CD4-positive, alpha-beta T cell (primary cell): ENCODE measurements around the gene CLCN6. TPM values are rescaled to one million over a fixed set of nuclear protein-coding genes. Genes with fewer than 3 reads are reported as not detected.

ENCODE experiments used
- ATAC-seq: fragments of 200-7000 bp; cut with Tn5 transposase; one replicate; pipeline ENCODE4 v1.10.0; 2022; ENCODE audit warnings: mild to moderate bottlenecking; ENCODE audit not compliant: poor library complexity
- CTCF ChIA-PET: fragments of 350-600 bp; sonication (Branson Sonifier 250); formaldehyde crosslinking; loops from one replicate; lab custom pipeline; 2021; ENCODE audit warnings: antibody characterized with exemption, inconsistent platforms; lab: Charles Lee
- POLR2A ChIA-PET: fragments of 350-600 bp; sonication (Branson Sonifier 250); formaldehyde crosslinking; loops from one replicate; lab custom pipeline; 2021; ENCODE audit warnings: antibody characterized with exemption, inconsistent platforms; lab: Charles Lee
- DNase-seq, 14 experiments: peaks; one replicate each; pipeline ENCODE4 v3.0.0-alpha.2; 2013 to 2020; ENCODE audit warnings: mixed read lengths in 2 of 14
- H3K27ac ChIP-seq, 2 donors: one replicate each; pipeline versions ENCODE4 v1.5.1 to v1.7.0; 2013; ENCODE audit warnings: low read length in 2 of 2, low read depth in 1 of 2, mild to moderate bottlenecking in 1 of 2
- H3K27me3 ChIP-seq, 2 experiments: 1 replicate in 1 of 2; 2 replicates in 1 of 2; pipeline versions ENCODE4 v1.6.1 to v1.7.0; 2013; ENCODE audit warnings: low read length in 2 of 2, control low read depth in 1 of 2, mild to moderate bottlenecking in 1 of 2, moderate library complexity in 1 of 2; ENCODE audit not compliant: insufficient read depth in 2 of 2, control insufficient read depth in 1 of 2
- H3K36me3 ChIP-seq: one replicate; pipeline ENCODE4 v1.6.1; 2013; ENCODE audit warnings: low read length, control low read depth; ENCODE audit not compliant: insufficient read depth
- H3K4me1 ChIP-seq: one replicate; pipeline ENCODE4 v1.6.1; 2013; ENCODE audit warnings: low read length, control low read depth; ENCODE audit not compliant: insufficient read depth
- H3K4me3 ChIP-seq: one replicate; pipeline ENCODE4 v1.5.1; 2013; ENCODE audit warnings: mild to moderate bottlenecking, low read length, moderate library complexity
- H3K9me3 ChIP-seq, 2 experiments: 1 replicate in 1 of 2; 2 replicates in 1 of 2; pipeline versions ENCODE4 v1.6.1 to v1.7.0; 2013; ENCODE audit warnings: low read length in 2 of 2, mild to moderate bottlenecking in 2 of 2, control low read depth in 1 of 2, moderate library complexity in 1 of 2; ENCODE audit not compliant: control insufficient read depth in 1 of 2, insufficient read depth in 1 of 2
- H3K27ac Mint-ChIP-seq: one replicate; pipeline ENCODE4 v1.8.0; 2020; ENCODE audit warnings: mixed read lengths
- H3K27me3 Mint-ChIP-seq: one replicate; pipeline ENCODE4 v1.8.0; 2021; ENCODE audit warnings: mixed read lengths
- H3K36me3 Mint-ChIP-seq: one replicate; pipeline ENCODE4 v1.8.0; 2021; ENCODE audit warnings: low read depth, mixed read lengths
- H3K4me1 Mint-ChIP-seq: one replicate; pipeline ENCODE4 v1.8.0; 2021; ENCODE audit warnings: low read depth, mixed read lengths
- H3K4me3 Mint-ChIP-seq: one replicate; pipeline ENCODE4 v1.8.0; 2020; ENCODE audit warnings: mild to moderate bottlenecking, mixed read lengths
- H3K9me3 Mint-ChIP-seq: one replicate; pipeline ENCODE4 v1.8.0; 2020; ENCODE audit warnings: mixed read lengths
- intact Hi-C, 2 experiments: fragments of 100-400 bp; cut with DNase I in 1 of 2; cut with micrococcal nuclease in 1 of 2; formaldehyde crosslinking; loops; one replicate each; pipeline versions ENCODE4 v1.15.1 to v1.9.0; 2023 to 2025; cut with DNase I, micrococcal nuclease
- total RNA-seq, 174 experiments: library from RNA in 2 of 174; stranded (reverse) in 2 of 174; gene quantifications; one replicate each; pipeline ENCODE4 v1.2.3 and lab custom pipeline; 2021 to 2026
- TF ChIP-seq, protein P1 (sequence below): fragments of 200-600 bp; IDR thresholded peaks from one replicate; pipeline ENCODE4 v1.8.0; 2022; ENCODE audit warnings: antibody characterized with exemption, mild to moderate bottlenecking

Gene CLCN6
- total RNA-seq, 2 experiments from 2014 or later = 10.9 to 11.2 TPM

DNA sequence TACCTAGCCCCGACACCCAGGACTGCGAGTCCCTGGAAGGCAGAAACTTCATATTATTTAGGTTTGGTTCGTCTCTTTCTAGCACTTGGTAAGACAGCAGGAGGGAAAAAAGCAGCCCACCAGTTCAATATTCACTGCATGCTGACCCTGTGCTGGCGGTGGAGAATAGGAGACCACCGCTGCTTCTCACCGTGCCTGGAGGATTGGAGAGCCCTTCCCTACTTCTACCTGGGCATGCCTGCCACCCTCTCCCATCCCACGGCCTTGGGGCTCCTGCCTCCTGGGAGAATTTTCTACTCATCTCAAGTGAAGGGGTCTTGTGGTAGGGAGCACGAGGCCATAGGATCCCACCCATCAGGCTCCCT lies 5.6 kb upstream of the CLCN6 start:
- H3K9me3 ChIP-seq = no peaks in the 10 kb centered on the region
- H3K4me1 ChIP-seq = peaks cover 44% of the 10 kb centered on the region
- Mint-ChIP-seq H3K4me1 (peaks cover 34% of the 10 kb centered on the region), H3K36me3 (peaks cover 54% of the 10 kb centered on the region), H3K4me3 (no peak overlapping the region), H3K27me3 (no peaks in the 10 kb centered on the region), H3K9me3 (no peaks in the 10 kb centered on the region), H3K27ac (no peak overlapping the region)
- H3K4me3 ChIP-seq = no peak overlapping the region
- intact Hi-C loops = loop anchor here in 1 of 2 experiments (5.0 kb wide), 1 partner anchor 63 kb away; the partner anchor contains the start of gene AGTRAP
- H3K36me3 ChIP-seq = peaks cover 48% of the 10 kb centered on the region
- DNase-seq (no peak), ATAC-seq (no peak)
- no peak overlapping the region for H3K27ac ChIP-seq
- H3K27me3 ChIP-seq = no peaks in the 10 kb centered on the region
- TF ChIP-seq, protein P1, sequence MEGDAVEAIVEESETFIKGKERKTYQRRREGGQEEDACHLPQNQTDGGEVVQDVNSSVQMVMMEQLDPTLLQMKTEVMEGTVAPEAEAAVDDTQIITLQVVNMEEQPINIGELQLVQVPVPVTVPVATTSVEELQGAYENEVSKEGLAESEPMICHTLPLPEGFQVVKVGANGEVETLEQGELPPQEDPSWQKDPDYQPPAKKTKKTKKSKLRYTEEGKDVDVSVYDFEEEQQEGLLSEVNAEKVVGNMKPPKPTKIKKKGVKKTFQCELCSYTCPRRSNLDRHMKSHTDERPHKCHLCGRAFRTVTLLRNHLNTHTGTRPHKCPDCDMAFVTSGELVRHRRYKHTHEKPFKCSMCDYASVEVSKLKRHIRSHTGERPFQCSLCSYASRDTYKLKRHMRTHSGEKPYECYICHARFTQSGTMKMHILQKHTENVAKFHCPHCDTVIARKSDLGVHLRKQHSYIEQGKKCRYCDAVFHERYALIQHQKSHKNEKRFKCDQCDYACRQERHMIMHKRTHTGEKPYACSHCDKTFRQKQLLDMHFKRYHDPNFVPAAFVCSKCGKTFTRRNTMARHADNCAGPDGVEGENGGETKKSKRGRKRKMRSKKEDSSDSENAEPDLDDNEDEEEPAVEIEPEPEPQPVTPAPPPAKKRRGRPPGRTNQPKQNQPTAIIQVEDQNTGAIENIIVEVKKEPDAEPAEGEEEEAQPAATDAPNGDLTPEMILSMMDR = no peak
- POLR2A ChIA-PET = no interaction called here
- CTCF ChIA-PET = no interaction called here

DNA sequence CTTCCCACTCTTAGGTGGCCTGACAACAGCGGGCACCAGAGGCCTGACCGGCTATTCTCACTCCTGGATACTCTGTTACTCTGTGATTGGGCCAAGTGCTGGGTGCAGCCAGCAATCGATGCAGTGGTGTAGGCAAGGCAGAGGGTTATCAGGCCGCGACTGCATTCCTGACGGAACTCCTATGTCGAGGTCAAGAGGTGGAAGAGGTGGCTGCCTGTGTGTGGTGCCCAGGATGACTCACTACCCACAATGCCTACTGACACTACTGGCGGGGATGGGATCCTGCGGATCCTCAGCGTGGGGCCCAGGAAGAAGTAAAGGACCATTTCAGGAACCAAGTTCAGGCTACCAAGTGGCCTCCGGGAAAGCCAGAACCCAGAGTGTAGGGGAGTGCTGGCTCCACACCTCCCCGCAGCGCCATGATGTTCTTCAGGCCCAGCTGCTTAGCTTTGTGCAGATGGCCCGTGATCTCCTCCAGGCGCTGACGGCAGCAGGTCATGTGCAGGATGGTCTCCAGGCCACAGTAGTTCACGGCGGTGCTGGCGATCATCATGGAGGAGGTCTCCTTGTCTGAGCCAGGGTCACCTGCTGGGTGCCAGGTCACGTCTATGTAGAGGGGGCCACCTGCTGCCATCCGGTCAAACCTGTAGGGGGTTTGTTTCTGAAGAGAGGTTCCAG lies 5.1 kb upstream of the CLCN6 start:
- ChIA-PET POLR2A (no interaction called here), CTCF (no interaction called here)
- DNase-seq (no peak), ATAC-seq (no peak)
- Mint-ChIP-seq H3K9me3 (no peaks in the 10 kb centered on the region), H3K27ac (no peak overlapping the region), H3K4me1 (peaks cover 35% of the 10 kb centered on the region), H3K4me3 (no peak overlapping the region), H3K27me3 (no peaks in the 10 kb centered on the region), H3K36me3 (peaks cover 51% of the 10 kb centered on the region)
- no peaks in the 10 kb centered on the region for H3K27me3 ChIP-seq
- H3K36me3 ChIP-seq = peaks cover 43% of the 10 kb centered on the region
- intact Hi-C loops = loop anchor here in 1 of 2 experiments (5.0 kb wide), 1 partner anchor 64 kb away; the partner anchor contains the start of gene AGTRAP
- TF ChIP-seq, protein P1 = no peak
- no peaks in the 10 kb centered on the region for H3K9me3 ChIP-seq
- no peak overlapping the region for H3K27ac ChIP-seq
- peaks cover 47% of the 10 kb centered on the region for H3K4me1 ChIP-seq
- H3K4me3 ChIP-seq = no peak overlapping the region

DNA sequence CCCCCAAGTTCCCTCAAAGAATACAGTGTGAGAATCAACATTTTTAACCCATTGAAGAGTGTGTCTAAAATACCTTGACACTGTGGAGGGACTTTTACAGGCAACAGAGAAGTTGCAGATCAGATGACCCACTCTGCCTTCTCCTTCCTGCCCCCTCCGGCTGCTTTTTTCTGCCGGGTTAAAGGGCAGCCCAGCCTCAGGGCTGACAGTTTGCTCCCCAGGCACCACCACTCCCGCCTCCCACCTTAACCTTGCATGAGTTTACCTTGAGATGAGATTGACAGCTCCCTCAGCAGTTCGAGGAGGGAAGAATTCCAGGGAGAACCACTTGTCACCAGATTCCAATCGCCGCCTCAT lies 3.4 kb upstream of the CLCN6 start:
- peak overlapping the region; percentile 91 for H3K27ac Mint-ChIP-seq
- peaks cover 46% of the 10 kb centered on the region for H3K36me3 Mint-ChIP-seq
- no peaks in the 10 kb centered on the region for H3K27me3 Mint-ChIP-seq
- H3K27me3 ChIP-seq = no peaks in the 10 kb centered on the region
- H3K4me3 ChIP-seq = peak overlapping the region; percentile 59
- ChIA-PET POLR2A (interaction anchor here (1.1 to 2.6 kb wide), 3 partner anchors 83 to 107 kb away, joined by 3 to 20 read pairs (median 11); no protein-coding TSS in a partner anchor), CTCF (interaction anchor here (1.0 to 1.2 kb wide), 2 partner anchors 139 to 152 kb away, joined by 4 read pairs; partner anchors contain the start of gene FBXO6)
- peak overlapping the region; percentile 99 for H3K4me3 Mint-ChIP-seq
- peaks cover 32% of the 10 kb centered on the region for H3K36me3 ChIP-seq
- H3K4me1 ChIP-seq = peaks cover 60% of the 10 kb centered on the region
- H3K27ac ChIP-seq = peak overlapping the region in 1 of 2 donors; percentile 38
- ATAC-seq = no peak
- DNase-seq = no peak
- no peaks in the 10 kb centered on the region for H3K9me3 ChIP-seq
- TF ChIP-seq, protein P1 = no peak
- H3K4me1 Mint-ChIP-seq = peaks cover 52% of the 10 kb centered on the region
- intact Hi-C loops = loop anchor here in 1 of 2 experiments (2.0 to 5.0 kb wide), 2 partner anchors 65 to 122 kb away; partner anchors contain the start of genes AGTRAP and MAD2L2
- no peaks in the 10 kb centered on the region for H3K9me3 Mint-ChIP-seq
